HG02642 (cell line): Measurements from ENCODE around the gene LRCH1.

Experiments
- ATAC-seq: cut with Tn5 transposase; IDR thresholded peaks from one replicate; pipeline ENCODE4 v1.9.1; 2021; ENCODE audit warnings: mild to moderate bottlenecking; ENCODE audit not compliant: unreplicated experiment, poor library complexity

The LRCH1 gene

DNA sequence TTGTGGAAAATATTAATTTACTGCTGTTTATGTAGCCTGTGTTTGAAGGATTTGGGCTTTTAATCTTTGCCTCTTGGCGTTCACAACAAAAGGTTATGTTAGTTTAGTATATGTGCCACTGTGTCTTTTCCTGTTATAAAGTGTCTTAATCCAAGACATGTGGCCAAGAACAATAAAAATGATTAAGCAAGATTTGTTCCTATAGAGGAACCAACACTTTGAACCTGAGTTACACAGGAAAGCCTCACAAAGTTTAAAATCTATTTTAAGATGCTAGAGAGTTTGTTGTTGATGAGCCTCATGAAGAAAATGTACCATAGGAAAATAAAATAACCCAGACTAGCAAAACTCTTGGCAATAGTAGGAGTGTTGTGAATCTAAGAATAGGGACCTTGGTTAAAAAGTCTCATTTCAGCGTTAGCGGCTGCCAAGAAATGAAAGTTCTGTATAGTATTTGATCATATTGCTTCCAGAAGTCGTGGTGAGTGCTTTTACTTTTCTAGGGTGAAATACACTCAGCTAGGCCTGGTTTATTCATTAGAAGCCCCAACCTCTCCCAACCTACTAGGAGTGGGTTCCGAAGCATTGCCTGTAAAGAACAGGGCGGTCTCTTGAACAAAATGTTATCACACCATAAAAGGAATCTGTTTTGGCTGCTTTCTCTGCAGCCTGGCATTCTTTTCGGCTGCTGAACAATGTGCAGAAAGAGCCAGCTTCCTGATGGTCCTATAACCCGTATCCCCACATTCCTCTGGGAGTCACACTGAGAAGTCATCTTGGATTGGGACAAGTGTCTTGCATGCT lies 102.6 kb downstream of the LRCH1 start:
- ATAC-seq, result no peak

DNA sequence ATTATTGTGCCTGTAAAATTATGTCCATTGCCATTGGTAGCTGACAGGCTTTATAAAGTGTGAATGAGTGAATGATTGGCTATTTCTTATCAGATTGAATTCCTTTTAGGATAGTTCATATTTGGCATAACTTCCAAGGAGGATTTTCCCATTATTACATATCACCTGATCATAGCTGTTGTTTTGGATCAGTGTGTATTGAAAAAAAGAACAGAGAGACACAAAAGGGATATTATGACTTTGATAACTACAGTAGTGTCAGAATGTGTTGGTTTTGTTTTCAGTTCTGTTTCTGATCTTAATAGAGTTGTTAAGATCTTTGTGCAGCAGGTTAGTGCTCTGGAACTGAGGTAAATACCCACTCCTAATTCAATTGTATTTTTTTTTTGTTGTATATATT lies 103.8 kb downstream of the LRCH1 start:
- peak; percentile 74 for ATAC-seq

DNA sequence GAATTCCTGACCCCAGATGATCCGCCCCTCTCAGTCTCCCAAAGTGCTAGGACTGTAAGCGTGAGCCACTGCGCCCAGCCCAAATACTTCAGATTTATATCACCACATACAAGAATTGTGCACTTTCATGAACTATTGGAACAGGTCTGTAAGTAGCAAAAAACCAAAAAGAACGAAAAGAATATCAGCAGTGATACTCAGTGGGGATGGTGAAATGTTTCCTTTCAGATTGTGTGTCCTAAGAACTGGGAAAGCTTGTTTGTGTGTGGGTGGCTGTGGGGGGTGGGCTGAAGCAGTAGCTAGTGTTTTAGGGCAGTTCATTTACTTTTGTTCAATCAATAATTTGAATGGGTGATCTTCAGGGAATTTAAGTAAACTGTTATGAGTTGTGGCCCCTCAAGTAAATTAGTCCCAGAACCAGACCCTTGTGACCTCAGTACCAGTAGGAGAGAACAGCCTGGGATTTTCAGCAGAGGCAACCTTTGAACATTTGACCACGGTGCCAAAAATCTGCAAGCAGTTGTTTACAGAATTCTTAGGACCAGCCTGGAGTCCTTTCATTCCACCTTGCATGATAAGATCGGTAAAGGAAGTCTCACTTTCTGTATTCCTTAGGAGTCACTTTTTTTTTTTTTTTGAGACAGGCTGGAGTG lies 106.6 kb downstream of the LRCH1 start:
- no peak for ATAC-seq

DNA sequence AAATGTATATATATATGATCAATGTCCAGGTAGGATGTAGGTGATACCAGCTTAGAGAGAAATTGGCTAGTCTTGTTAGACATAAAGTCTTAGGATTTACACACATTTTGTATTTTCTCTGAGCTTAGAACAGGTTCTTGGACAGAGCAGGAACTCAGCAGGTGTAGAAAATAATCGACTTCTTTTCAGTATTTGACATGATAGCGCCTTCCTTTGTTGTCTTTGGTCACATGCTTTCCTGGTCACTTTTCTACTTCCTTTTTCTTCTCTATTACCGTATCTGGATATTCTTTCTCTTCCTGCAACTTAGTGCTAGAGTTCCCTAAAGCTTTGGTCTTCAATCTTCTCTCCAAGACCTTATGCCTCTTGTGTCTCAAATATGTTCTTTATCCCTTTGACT lies 107.4 kb downstream of the LRCH1 start:
- ATAC-seq, result no peak

DNA sequence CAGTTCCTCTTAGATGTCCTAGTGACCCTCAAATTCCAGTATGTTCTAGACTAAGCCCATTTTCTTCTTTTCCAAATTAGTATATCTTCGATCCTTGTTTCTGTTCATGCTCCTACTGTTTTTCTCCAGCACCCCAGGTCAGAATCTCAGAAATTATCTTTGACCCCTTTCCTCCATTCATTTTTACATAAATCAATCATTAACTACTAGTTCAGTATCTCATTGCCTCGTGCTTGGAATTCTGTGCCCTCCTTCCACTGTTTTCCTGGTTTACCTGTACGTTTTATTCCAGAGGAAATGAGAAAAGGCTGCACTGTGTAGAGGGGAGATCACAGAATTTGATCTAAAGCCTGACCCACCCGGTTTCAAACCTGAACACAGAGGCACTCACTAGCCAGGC lies 107.9 kb downstream of the LRCH1 start:
- ATAC-seq, result no peak

DNA sequence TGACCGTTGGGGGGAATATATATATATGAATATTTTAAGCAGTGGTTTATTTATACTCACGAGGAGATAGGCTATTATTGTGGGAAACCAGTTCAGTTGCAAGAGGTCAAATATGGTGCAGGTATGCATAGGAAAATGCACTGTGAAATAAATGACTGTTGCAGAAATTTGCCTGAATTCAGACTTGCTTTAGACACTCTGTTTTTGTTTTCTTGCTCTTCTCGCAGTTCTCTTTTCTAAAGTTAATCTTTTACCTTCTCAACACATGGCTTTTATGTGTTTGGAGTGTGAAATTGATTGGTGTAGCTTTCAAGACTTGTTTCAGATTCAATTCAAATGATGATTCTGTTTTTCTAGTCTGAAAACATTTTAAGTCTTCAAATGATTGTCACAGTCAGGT lies 109.7 kb downstream of the LRCH1 start:
- peak; percentile 57 for ATAC-seq

DNA sequence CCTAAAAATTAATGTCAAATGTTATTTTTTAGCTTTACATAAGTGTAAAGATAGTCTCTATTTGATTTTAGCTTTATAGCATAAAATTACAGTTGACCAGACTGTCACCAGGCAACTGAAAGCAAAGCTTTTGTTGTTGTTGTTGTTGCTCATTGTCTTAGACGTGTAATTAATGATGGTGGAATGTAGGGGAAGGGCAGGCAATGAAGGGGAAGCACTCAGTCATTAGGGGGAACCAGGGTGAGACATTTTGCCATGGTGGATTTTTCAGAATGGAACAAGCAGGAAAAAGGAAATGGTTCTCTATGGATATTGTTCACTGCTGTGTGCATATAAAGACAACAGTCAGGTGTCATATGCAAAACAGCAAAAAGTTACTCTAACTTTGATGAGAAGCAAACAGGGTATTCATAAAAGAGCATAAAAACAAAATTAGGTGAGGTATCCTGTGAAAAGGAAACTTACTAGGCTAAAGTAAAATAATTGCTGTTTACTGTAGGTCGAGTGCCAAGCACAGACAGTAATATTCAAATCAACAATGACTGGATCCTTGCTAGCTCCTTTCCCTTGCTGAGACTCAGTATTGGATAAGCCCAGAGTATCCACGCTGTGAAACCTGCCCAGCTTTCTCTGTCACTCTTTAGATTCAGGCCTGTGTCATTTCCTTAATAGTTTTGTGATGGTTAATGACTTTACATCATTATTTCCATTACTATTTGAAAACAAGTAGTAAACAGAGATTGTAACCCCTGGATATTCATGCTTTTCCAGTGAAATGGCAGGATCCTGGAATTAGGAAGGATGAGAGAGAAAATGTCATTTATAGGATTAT lies 110.5 kb downstream of the LRCH1 start:
- no peak for ATAC-seq

DNA sequence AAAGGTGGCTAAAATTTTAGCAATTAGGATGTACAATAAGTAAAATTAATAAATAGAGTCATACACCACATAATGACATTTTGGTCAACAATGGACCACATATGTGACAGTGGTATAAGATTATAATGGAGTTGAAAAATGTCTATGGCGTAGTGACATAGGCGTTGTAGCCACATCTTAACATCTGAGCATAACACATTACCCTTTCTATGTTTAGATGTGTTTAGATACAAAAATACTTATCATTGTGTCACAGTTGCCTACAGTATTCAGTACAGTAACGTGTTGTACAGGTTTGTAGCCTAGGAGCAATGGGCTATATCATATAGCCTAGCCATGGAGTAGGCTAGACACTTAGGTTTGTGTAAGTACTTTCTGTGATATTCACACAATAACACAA lies 111.2 kb downstream of the LRCH1 start:
- no peak for ATAC-seq

DNA sequence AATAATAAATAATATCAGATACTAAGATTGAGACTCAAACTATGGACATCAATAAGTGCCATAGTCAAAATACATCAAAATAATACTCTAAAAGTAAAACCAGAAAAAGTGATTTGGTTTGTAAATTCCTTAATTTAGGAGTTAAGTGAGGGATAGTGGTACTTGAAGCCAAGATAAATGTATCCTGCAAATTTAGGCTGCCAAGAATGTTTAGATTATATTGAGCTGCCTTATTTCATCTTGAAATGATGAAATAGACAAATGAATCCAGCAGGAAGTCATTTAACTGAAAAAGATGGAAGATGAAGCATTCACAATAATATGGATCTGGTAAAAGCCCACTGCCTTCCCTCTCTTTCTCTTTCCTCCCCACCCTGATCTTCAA lies 112.3 kb downstream of the LRCH1 start:
- ATAC-seq, result no peak

DNA sequence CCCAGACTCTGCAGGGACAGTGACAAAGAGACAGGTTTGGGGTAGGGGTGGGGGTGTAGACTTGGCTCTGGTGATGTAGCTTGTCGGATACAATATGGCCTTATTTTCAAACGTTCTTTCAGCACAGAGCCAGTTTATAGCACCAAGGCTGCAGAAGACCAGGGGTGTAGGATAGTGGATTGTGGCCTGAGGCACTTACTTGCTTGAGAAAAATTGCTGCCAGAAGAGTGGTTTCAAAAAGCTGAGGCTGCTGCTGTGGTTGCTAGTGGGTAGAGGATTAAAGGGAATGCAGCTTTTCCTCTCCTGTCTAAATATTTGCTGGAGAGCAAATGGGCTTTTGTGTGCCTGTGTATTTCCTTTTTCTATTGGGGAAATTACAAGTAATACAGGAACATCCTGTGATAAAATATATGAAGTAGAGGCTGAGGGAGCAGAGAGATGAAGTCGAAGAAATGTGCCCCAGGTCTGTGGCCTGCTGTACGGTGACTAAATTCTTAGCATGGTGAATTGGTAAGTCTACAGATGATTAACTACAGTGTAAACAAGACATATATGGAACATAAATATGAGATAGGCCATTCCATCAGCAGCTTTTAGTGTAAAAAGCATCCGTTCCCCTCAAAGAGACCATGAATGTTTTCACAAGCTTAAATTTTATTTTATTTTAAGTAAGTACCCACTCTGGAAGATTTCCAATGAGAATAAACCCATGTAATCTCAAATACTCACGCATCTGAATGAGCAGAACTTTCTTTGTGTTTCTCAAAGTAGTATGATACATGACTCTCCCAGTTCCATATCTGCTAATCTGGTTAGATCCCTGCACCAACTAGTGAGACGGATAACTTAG lies 112.9 kb downstream of the LRCH1 start:
- ATAC-seq, result no peak

DNA sequence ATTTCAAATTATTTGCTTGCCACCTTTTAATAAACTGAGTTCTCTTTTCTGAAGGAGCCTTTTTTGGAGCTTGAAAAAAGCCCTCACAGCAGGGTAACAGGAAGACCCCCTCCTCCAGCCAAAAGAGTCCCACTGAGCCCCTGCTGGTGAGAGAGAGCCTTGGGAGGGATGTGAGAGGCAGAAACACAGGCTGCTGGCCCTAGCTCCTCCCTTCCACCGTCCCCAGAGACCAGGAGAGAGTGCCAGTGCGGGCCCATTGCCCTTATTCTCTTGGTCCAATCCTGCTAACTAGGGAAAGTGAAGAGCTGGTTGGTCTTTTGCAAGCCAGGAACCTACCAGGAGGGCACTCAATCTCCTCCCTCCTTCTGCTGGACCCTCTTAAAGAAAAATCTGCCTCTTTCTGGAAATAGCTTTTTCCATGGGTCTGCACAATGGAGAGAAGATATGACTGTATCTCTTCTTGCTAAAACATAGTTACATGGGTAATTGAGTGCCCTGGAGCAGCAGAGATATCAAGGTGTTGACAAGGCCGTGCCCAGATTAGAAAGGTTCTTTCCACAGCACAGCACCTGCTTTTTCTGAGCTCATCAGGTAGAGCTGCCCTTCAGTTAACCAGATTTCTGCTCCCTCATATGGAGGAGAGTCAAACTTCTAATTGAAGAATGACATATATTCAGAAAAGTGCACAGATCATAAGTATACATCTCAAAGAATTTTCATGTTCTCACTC lies 113.9 kb downstream of the LRCH1 start:
- no peak for ATAC-seq

DNA sequence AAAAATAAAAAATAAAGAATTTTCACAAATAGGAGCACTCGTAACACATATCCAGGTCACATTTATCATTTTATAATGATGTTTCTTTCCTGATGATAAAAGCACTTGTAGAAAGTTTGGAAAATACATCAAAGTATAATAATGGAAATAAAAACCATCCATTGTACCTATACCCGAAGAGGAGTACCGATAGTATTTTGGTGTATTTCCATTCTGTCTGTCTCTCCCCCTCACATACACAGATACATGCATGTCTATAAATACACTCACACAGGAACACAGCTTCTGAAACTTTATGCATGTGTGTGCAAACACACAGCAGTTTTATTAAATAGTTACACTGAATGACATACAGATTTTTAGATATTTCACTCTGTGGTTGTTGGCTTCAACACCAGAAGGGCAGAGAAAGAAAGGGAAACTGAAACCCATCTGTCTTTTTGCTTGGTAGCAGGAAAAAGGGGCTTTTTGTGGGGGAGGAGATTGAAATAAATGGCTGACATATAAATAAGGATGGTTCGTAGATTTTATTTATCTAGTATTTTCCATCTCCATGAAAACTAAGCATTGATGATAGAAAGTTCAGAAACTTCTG lies 114.8 kb downstream of the LRCH1 start:
- ATAC-seq, result peak; percentile 55

DNA sequence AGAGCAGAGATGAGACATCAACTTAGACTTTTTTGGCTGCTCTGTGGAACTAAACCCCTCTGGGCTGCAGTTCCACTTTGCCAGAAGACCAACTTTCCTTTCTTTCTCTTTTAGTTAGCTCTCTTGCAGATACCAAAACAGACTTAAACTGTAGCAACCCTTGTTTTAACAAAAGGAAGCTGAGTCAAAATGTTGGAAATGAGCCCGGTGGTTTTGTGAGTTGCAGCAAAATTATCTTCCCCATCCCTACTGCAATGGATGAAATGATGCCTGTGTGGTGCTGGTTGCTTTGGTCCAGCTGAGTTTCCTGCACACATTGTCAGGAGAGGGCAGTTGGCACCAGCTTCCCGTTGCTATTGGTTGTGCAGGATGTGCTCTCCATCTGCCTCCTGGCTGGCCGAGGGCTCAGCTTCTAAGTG lies 115.3 kb downstream of the LRCH1 start:
- ATAC-seq, result peak; percentile 32

DNA sequence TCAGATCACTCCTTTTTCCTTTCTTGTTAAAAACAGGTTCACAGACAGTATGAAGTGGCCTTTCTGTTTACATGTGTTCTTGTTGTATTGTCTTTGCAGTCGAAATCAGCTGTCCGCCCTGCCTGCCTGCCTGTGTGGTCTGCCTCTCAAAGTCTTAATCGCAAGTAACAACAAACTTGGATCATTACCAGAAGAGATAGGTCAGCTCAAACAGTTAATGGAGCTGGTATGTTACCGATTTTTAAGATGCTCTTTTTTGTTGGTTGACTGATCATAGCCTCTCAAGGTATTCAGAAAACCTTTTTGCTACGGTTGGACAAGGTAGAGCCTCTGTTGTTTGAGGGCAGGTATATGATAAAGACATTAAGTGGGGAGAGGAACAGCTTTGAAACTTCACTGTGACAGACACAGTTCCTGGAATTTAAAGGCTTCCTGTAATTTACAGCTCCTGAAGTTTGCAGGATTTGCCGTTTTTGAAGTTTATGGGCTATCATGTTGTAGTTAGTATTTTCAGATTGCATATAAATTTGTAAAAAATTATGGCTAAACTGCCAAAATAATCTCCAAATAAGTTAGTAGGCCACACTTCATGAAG lies 116.1 kb downstream of the LRCH1 start:
- no peak for ATAC-seq

DNA sequence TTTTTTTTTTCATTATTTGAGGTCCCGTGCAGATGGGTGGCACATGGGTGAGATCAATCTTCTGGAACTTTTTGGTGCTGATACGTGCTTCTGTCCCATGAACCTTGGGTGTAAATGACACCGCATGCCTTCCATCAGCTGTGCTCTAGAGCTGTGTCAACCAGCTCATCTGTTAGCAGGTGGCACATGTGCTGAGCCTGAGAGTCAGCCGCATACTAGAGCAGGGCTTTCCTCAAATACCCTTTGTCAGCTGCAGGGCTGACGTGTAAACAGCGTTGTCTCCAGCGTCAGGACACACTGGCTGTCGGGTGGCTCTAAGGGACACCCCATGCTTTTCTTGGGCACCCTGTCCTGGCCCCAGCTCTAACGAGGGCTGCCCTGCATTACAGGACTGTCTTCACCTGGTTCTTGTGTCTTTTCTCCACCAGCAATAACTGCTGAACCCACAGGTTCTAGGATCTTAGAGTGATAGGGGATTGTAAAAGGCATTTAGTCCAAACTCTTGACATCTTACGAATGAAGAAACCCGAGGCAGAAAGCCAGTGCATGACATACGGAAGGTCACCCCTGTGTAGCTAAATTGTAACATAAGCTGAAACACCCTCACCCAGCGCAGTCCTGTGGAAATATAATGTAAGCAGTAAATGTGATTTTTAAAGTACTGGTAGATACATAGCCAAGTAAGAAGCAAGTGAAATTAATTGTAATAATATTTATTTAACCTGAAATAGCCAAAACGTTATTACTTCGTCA lies 119.5 kb downstream of the LRCH1 start:
- no peak for ATAC-seq

DNA sequence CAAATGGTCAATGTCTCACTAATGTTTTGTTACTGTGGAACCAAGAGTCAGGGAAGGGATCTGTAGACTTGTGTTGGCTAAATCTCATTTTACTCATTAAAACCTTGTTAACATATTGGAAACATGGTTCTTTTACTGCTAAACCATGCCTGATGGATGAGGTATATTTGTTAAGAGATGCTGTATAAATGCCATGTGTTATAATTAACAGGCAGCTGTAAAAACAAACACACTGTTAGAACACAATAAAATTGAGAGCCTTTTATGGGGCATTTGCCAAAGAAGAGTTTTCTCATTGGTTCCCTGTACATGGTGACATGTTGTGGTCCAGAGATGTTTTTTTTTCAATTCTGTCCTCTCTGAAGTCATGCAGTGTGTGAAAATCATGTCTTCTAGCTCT lies 122.0 kb downstream of the LRCH1 start:
- no peak for ATAC-seq

DNA sequence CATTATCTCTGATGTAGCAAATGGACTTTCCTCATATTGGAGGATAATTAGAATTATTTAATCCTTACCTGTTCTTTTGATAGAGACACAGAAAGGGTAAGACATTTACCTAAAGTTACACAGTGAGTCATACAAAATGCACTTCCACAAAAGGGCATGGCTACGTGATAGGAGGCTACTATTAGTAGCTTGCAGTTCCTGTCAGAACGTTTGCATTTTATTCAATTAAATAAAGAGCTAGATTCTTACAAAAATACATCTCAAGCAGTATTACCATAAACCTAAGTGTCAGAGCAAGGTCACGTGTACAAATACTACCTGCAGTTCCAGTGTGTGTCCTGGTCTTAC lies 123.4 kb downstream of the LRCH1 start:
- ATAC-seq, result no peak

DNA sequence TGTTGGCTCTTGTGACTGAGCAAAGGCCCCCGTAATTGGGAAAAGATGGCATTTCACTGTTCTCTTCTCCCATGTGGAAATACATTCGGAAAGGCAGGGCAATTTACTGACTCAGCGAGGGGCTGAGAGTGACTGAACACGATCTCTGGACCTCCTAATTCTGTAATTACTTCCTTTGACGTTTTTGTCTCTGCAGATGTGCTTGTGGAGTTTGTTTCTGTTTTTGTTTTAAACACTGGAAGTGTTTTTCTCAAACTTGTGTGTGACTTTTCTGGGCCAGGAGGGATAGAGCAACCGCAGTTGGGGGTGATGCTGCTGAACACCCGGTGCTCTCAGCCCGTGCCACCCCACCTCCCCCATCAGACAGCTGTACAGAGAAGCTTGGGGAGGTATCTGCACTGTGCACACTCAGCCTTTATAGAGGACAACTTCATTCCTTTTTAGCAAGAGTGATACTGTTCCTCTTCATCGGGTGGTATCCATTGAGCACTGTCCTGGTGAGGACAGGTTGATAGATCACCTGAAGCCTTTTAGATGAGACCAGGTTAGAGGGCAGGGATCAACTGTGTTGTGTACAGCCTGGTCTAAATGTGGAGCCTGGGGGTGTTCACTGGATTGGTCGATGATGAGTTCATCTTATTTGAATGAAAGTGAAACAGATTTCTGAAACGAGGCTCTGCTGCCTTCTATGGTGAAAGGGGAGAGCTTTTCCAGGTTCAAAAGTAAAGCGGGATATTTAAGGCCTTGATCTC lies 126.6 kb downstream of the LRCH1 start:
- ATAC-seq, result peak; percentile 93
